Transverse colon (tissue), 4 donors: ENCODE results near the gene KCNRG. TPM values are rescaled to one million over a fixed set of nuclear protein-coding genes. Genes with fewer than 3 reads are reported as not detected.
"Not testable (repeated sequence)": the region's sequence is repeated elsewhere in the genome, so short reads cannot be mapped to it uniquely, and the experiment has no call there.

Experiments
- DNase-seq: peaks from one replicate; pipeline ENCODE4 v3.0.0-alpha.2; 2019
- H3K27ac ChIP-seq, 4 donors: fragments of 200-600 bp; sonication (generic); 2 replicates each; pipeline ENCODE4 v1.5.1; 2016 to 2018; ENCODE audit warnings: inconsistent platforms in 4 of 4
- H3K27me3 ChIP-seq: fragments of 200-600 bp; sonication (generic); 2 replicates; pipeline ENCODE4 v1.5.1; 2017; ENCODE audit warnings: inconsistent platforms
- H3K36me3 ChIP-seq, 4 donors: fragments of 200-600 bp; sonication (generic); 2 replicates each; pipeline ENCODE4 v1.5.1; 2017 to 2019; ENCODE audit warnings: inconsistent platforms in 4 of 4
- H3K4me1 ChIP-seq, 4 donors: fragments of 200-600 bp; sonication (generic); 2 replicates each; pipeline ENCODE4 v1.5.1; 2017 to 2020; ENCODE audit warnings: inconsistent platforms in 4 of 4
- H3K4me3 ChIP-seq, 4 donors: fragments of 200-600 bp; sonication (generic); 1 replicate in 1 of 4; 2 replicates in 3 of 4; pipeline versions ENCODE4 v1.5.1 to v1.6.1; 2017 to 2019; ENCODE audit warnings: inconsistent platforms in 4 of 4
- H3K9me3 ChIP-seq, 2 donors: fragments of 200-600 bp; sonication (generic); 2 replicates each; pipeline ENCODE4 v1.5.1; 2017 to 2019; ENCODE audit warnings: inconsistent platforms in 2 of 2
- EP300 ChIP-seq: sonication (generic); formaldehyde crosslinking; IDR thresholded peaks from one replicate; pipeline ENCODE4 v1.6.1; 2017; ENCODE audit warnings: antibody characterized with exemption, low read depth
- POLR2A ChIP-seq: fragments of 450-650 bp; IDR thresholded peaks from one replicate; pipeline ENCODE4 v1.6.1; 2016; ENCODE audit warnings: antibody characterized with exemption, mild to moderate bottlenecking, moderate library complexity
- POLR2AphosphoS5 ChIP-seq, 3 donors: sonication (generic); formaldehyde crosslinking; IDR thresholded peaks; one replicate each; pipeline ENCODE4 v1.6.1; 2016; ENCODE audit warnings: antibody characterized with exemption in 3 of 3
- WGBS, 2 donors: methylation state at CpG; one replicate each; pipeline ENCODE4 v1.1.5; 2018; ENCODE audit warnings: low coverage in 1 of 2; 5-methylcytosine and 5-hydroxymethylcytosine counted together
- in situ Hi-C, 4 donors: fragments of 200-750 bp; cut with MboI; loops; one replicate each; pipeline versions ENCODE4 v1.15.0 to v1.15.1; 2017; ENCODE audit warnings: low sequenced_read_pairs in 3 of 4, low pct_ligation_motif_present in 1 of 4, low pct_unique_long_range_greater_than_20kb in 1 of 4
- intact Hi-C: fragments of 100-400 bp; cut with DNase I; formaldehyde crosslinking; loops from one replicate; pipeline ENCODE4 v1.15.1; 2023; ENCODE audit warnings: low total_unique reads
- total RNA-seq, 4 donors: library from RNA; depleted of rRNA; stranded (reverse); fragments of >200 nt; gene quantifications; one replicate each; pipeline ENCODE4 v1.1.0, GENCODE V29; 2016
- TF ChIP-seq, protein P1 (sequence below), 5 experiments: fragments of 200-600 bp in 3 of 5; fragments of 450-650 bp in 2 of 5; sonication (generic) in 3 of 5; IDR thresholded peaks; 1 replicate in 2 of 5; 2 replicates in 3 of 5; pipeline ENCODE4 v1.5.1; 2016 to 2017; ENCODE audit warnings: antibody characterized with exemption in 5 of 5, inconsistent platforms in 3 of 5, mild to moderate bottlenecking in 2 of 5, moderate library complexity in 1 of 5

Gene KCNRG
- total RNA-seq, 4 donors from 2014 or later, result 2.9 to 3.7 TPM; not detected in 2

DNA sequence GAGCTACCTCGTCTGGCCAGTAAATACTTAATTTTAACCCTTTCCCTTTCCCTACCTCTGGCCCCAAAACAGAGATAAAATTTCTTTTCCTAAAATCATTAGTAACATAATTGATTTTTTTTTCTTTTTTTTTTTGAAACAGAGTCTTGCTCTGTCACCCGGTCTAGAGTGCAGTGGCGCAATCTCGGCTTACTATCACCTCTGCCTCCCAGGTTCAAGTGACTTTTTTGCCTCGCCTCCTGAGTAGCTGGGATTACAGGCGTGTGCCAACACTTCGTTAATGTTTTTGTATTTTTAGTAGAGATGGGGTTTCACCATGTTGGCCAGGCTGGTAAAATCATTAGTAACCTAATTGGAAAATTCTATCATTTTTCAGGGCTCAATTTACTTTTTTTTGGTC is 28.8 kb upstream of the KCNRG start:
- no peaks in the 10 kb centered on the region for H3K36me3 ChIP-seq
- no peak overlapping the region for H3K27ac ChIP-seq
- 80 to 91% methylated on average over 7 of the region's 7 CpGs for WGBS, 2 donors
- TF ChIP-seq POLR2A (no peak), EP300 (no peak), POLR2AphosphoS5 (IDR thresholded peaks at IDR 0.05) (no peak)
- TF ChIP-seq, protein P1, sequence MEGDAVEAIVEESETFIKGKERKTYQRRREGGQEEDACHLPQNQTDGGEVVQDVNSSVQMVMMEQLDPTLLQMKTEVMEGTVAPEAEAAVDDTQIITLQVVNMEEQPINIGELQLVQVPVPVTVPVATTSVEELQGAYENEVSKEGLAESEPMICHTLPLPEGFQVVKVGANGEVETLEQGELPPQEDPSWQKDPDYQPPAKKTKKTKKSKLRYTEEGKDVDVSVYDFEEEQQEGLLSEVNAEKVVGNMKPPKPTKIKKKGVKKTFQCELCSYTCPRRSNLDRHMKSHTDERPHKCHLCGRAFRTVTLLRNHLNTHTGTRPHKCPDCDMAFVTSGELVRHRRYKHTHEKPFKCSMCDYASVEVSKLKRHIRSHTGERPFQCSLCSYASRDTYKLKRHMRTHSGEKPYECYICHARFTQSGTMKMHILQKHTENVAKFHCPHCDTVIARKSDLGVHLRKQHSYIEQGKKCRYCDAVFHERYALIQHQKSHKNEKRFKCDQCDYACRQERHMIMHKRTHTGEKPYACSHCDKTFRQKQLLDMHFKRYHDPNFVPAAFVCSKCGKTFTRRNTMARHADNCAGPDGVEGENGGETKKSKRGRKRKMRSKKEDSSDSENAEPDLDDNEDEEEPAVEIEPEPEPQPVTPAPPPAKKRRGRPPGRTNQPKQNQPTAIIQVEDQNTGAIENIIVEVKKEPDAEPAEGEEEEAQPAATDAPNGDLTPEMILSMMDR (IDR thresholded peaks at IDR 0.05), result no peak
- H3K4me1 ChIP-seq, result no peaks in the 10 kb centered on the region
- in situ Hi-C loops (loop anchor here (25.0 kb wide), 4 partner anchors 551 to 1076 kb away; partner anchors contain the start of gene RNASEH2B (in 4 of the 4)), intact Hi-C loops (no loop called here)
- H3K27me3 ChIP-seq, result no peaks in the 10 kb centered on the region
- no peak for DNase-seq
- no peak overlapping the region for H3K4me3 ChIP-seq
- no peaks in the 10 kb centered on the region for H3K9me3 ChIP-seq

DNA sequence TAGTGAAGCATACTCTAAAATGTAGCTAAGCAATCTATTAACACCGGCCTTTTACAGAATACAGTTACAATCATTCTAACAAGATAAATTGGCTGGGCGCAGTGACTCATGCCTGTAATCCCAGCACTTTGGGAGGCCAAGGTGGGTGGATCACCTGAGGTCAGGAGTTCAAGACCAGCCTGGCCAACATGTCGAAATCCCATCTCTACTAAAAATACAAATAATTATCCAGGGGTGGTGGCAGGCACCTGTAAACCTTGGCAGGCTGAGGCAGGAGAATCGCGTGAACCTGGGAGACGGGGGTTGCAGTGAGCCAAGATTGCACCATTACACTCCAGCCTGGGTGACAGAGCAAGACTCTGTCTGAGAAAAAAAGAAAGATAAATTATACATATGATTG is 24.6 kb upstream of the KCNRG start:
- H3K4me3 ChIP-seq, result not testable (repeated sequence)

DNA sequence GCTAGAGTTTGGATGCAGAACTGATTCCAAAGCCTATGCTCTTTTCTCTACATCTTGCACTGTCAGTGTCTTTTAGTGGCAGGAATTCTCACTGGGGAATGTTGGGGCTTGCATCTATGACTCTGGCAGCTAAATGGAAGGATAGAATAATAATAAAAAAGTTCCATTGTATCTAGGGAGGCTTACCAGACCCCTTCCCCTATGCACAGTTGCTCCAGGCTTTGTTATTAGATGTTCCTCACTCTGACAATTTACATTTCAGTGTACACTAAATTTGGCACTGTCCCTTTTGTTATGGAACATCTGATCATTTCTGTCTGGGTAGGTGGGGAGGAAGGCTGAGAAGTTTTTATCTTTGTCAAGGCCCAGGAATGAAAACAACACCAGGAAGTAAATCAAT is 22.1 kb upstream of the KCNRG start:
- H3K36me3 ChIP-seq, result no peaks in the 10 kb centered on the region
- no peaks in the 10 kb centered on the region for H3K27me3 ChIP-seq
- TF ChIP-seq EP300 (no peak), POLR2AphosphoS5 (IDR thresholded peaks at IDR 0.05) (no peak), POLR2A (no peak)
- TF ChIP-seq, protein P1 (IDR thresholded peaks at IDR 0.05), result no peak
- H3K27ac ChIP-seq, result no peak overlapping the region
- in situ Hi-C loops, result loop anchor here (10.0 to 25.0 kb wide), 6 partner anchors 92 to 1069 kb away; partner anchors contain the start of gene RNASEH2B (in 4 of the 4)
- H3K4me1 ChIP-seq, result peaks cover 4 to 12% (median 10%) of the 10 kb centered on the region in 4 donors
- intact Hi-C loops, result no loop called here
- H3K9me3 ChIP-seq, result no peaks in the 10 kb centered on the region
- H3K4me3 ChIP-seq, result no peak overlapping the region
- DNase-seq, result no peak

More for the DNA sequence above, 24.6 kb upstream of the KCNRG start:
- in situ Hi-C loops, result loop anchor here (10.0 to 25.0 kb wide), 6 partner anchors 94 to 1072 kb away; partner anchors contain the start of gene RNASEH2B (in 4 of the 4)
- H3K4me1 ChIP-seq, intact Hi-C loops, H3K27me3 ChIP-seq, H3K9me3 ChIP-seq, H3K27ac ChIP-seq, H3K36me3 ChIP-seq, DNase-seq: not testable (repeated sequence)
- whole genome bisulfite sequencing, 2 donors, result 96 to 98% methylated on average over 4 to 6 of the region's 6 CpGs

DNA sequence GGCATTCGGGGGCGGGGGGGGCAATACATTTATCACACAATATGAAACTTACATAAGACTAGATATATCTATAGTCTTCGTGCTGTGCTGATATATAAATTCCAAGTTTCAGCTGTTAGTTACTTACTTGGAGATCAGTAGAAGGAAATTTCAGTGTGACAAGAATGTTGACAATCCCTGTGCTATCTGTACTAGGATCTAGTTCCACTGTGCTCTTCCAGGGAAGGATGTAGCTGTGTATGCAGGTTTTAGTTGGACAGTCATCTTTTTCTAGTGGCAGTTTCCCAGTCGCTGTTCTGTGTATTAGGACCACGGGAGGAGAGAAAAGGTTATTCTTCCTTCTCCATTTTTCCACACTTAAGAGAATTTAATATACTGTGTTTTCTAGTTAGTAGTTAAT is 21.6 kb upstream of the KCNRG start:
- peaks cover 10 to 17% (median 16%) of the 10 kb centered on the region in 4 donors for H3K4me1 ChIP-seq
- in situ Hi-C loops, result loop anchor here (10.0 to 25.0 kb wide), 6 partner anchors 91 to 1069 kb away; partner anchors contain the start of gene RNASEH2B (in 4 of the 4)
- H3K27ac ChIP-seq, result no peak overlapping the region
- TF ChIP-seq EP300, result no peak
- TF ChIP-seq POLR2A, result no peak
- intact Hi-C loops, result no loop called here
- no peak overlapping the region for H3K4me3 ChIP-seq
- no peaks in the 10 kb centered on the region for H3K36me3 ChIP-seq
- whole genome bisulfite sequencing, 2 donors, result 82 to 87% methylated on average over 5 of the region's 5 CpGs
- H3K9me3 ChIP-seq, result no peaks in the 10 kb centered on the region
- no peak for DNase-seq
- H3K27me3 ChIP-seq, result no peaks in the 10 kb centered on the region

DNA sequence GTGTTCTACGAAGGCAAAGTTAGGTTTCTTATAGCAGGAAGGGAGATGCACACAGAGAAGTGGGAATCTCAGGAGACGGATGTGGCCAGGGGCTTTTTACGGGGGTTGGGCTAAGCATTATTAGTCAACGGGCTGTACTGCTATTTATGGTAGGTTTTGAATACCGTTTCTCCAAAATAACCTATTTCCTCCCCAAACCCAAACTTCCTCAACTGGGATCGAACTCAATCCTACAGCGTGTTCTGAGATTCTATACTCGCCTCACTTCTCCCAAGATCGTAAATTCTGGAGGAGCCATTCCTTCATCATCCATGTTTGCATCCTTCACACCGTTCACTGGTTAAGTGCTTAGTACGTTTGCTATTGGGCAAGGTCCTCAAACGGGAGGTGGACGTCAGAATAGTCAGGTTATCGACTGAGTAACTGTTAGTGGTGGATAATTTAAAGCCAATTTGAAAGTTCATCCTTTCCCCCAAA is 19.6 kb upstream of the KCNRG start:
- DNase-seq, result no peak
- H3K27me3 ChIP-seq, result no peaks in the 10 kb centered on the region
- H3K27ac ChIP-seq, result peak overlapping the region; percentile 96 to 100 (median 98)
- H3K9me3 ChIP-seq, result no peaks in the 10 kb centered on the region
- in situ Hi-C loops, result loop anchor here (10.0 to 25.0 kb wide), 6 partner anchors 89 to 1067 kb away; partner anchors contain the start of gene RNASEH2B (in 4 of the 4)
- intact Hi-C loops, result loop anchor here (1.0 to 2.0 kb wide), 3 partner anchors 58 to 130 kb away; no protein-coding TSS in a partner anchor
- 30 to 57% methylated on average over 7 to 14 of the region's 14 CpGs for WGBS, 2 donors
- TF ChIP-seq POLR2A (no peak), EP300 (no peak), POLR2AphosphoS5 (IDR thresholded peaks at IDR 0.05) (no peak)
- TF ChIP-seq, protein P1 (IDR thresholded peaks at IDR 0.05), result no peak
- peaks cover 0 to 12% (median 0%) of the 10 kb centered on the region in 4 donors for H3K36me3 ChIP-seq
- H3K4me3 ChIP-seq, result peak overlapping the region; percentile 73 to 99 (median 85)
- H3K4me1 ChIP-seq, result peaks cover 27 to 36% (median 35%) of the 10 kb centered on the region in 4 donors
